Natural killer cell (primary cell): ENCODE data around the gene ABCC8. TPM values are rescaled to one million over a fixed set of nuclear protein-coding genes. Genes with fewer than 3 reads are reported as not detected.

Experiments used
- ATAC-seq, 3 donors: fragments of 150-1000 bp in 2 of 3; fragments of 200-7000 bp in 1 of 3; cut with Tn5 transposase; 1 replicate in 1 of 3; 2 replicates in 2 of 3; pipeline ENCODE4 v1.10.0; 2021; ENCODE audit warnings: mild to moderate bottlenecking in 2 of 3, moderate library complexity in 2 of 3
- DNase-seq, 2 donors: peaks; one replicate each; pipeline versions ENCODE4 v3.0.0 to v3.0.0-alpha.2; 2013 to 2021; ENCODE audit warnings: mixed read lengths in 1 of 2
- H3K27ac ChIP-seq: one replicate; pipeline ENCODE4 v1.5.1; 2013; ENCODE audit warnings: mild to moderate bottlenecking, low read length
- H3K27me3 ChIP-seq: one replicate; pipeline ENCODE4 v1.6.1; 2013; ENCODE audit warnings: low read length; ENCODE audit not compliant: control insufficient read depth, insufficient read depth
- H3K36me3 ChIP-seq: one replicate; pipeline ENCODE4 v1.6.1; 2013; ENCODE audit warnings: low read length; ENCODE audit not compliant: control insufficient read depth, insufficient read depth
- H3K4me1 ChIP-seq: one replicate; pipeline ENCODE4 v1.6.1; 2013; ENCODE audit warnings: low read length; ENCODE audit not compliant: control insufficient read depth, insufficient read depth
- H3K4me3 ChIP-seq: one replicate; pipeline ENCODE4 v1.5.1; 2013; ENCODE audit warnings: low read length
- H3K9me3 ChIP-seq: one replicate; pipeline ENCODE4 v1.6.1; 2013; ENCODE audit warnings: low read length; ENCODE audit not compliant: control insufficient read depth, insufficient read depth
- H3K27ac Mint-ChIP-seq, 2 donors: one replicate each; pipeline ENCODE4 v1.8.0; 2022; ENCODE audit warnings: mild to moderate bottlenecking in 2 of 2, mixed read lengths in 2 of 2, moderate library complexity in 1 of 2
- H3K27me3 Mint-ChIP-seq, 2 donors: one replicate each; pipeline ENCODE4 v1.8.0; 2022; ENCODE audit warnings: low read depth in 2 of 2, mixed read lengths in 2 of 2
- H3K36me3 Mint-ChIP-seq: one replicate; pipeline ENCODE4 v1.8.0; 2022; ENCODE audit warnings: mixed read lengths
- H3K4me1 Mint-ChIP-seq, 2 donors: one replicate each; pipeline ENCODE4 v1.8.0; 2022; ENCODE audit warnings: mixed read lengths in 2 of 2
- H3K4me3 Mint-ChIP-seq: one replicate; pipeline ENCODE4 v1.8.0; 2022; ENCODE audit warnings: mild to moderate bottlenecking, moderate library complexity, mixed read lengths
- H3K9me3 Mint-ChIP-seq, 2 donors: one replicate each; pipeline ENCODE4 v1.8.0; 2022; ENCODE audit warnings: mixed read lengths in 2 of 2
- CTCF ChIP-seq: fragments of 200-600 bp; IDR thresholded peaks from one replicate; pipeline ENCODE4 v1.8.0; 2022; ENCODE audit warnings: antibody characterized with exemption
- WGBS: methylation state at CpG from one replicate; pipeline ENCODE4 v1.1.7; 2013; ENCODE audit warnings: missing lambda C conversion rate; ENCODE audit not compliant: insufficient coverage; 5-methylcytosine and 5-hydroxymethylcytosine counted together
- intact Hi-C: fragments of 100-400 bp; cut with micrococcal nuclease; formaldehyde crosslinking; loops from one replicate; pipeline ENCODE4 v1.14.2; 2022
- total RNA-seq, 4 donors: library from RNA; stranded (reverse); fragments of 120-200 nt in 1 of 4; gene quantifications; one replicate each; pipeline versions ENCODE4 v1.2.3 to v1.2.4, GENCODE V29; 2013 to 2022

Gene ABCC8
- total RNA-seq, 3 donors from 2014 or later (not counting 1 experiment from before 2014, with no cell fraction given): not detected

GRCh38 chr11:17515443-17516176 lies 39.0 kb upstream of the ABCC8 start:
- H3K27me3 Mint-ChIP-seq: peaks cover 12 to 15% of the 10 kb centered on the region in 2 donors
- H3K36me3 ChIP-seq: no peaks in the 10 kb centered on the region
- H3K27ac Mint-ChIP-seq: no peak overlapping the region
- H3K4me3 Mint-ChIP-seq: no peak overlapping the region
- WGBS: 81% methylated on average over 4 of the region's 5 CpGs
- H3K27me3 ChIP-seq: no peaks in the 10 kb centered on the region
- H3K27ac ChIP-seq: no peak overlapping the region
- H3K4me1 ChIP-seq: no peaks in the 10 kb centered on the region
- DNase-seq (no peak), ATAC-seq (no peak)
- no peak for TF ChIP-seq CTCF
- H3K4me1 Mint-ChIP-seq: no peaks in the 10 kb centered on the region
- intact Hi-C loops: no loop called here
- H3K36me3 Mint-ChIP-seq: no peaks in the 10 kb centered on the region
- H3K4me3 ChIP-seq: no peak overlapping the region
- H3K9me3 Mint-ChIP-seq: no peaks in the 10 kb centered on the region
- no peaks in the 10 kb centered on the region for H3K9me3 ChIP-seq

GRCh38 chr11:17514476-17514875 lies 37.8 kb upstream of the ABCC8 start:
- H3K4me3 Mint-ChIP-seq: no peak overlapping the region
- WGBS: 86% methylated on average over 4 of the region's 4 CpGs
- no peaks in the 10 kb centered on the region for H3K36me3 Mint-ChIP-seq

GRCh38 chr11:17513853-17514252 lies 37.2 kb upstream of the ABCC8 start:
- no peak for DNase-seq
- no peaks in the 10 kb centered on the region for H3K9me3 ChIP-seq
- H3K27me3 Mint-ChIP-seq: peaks cover 12 to 15% of the 10 kb centered on the region in 2 donors

More at GRCh38 chr11:17514476-17514875, 37.8 kb upstream of the ABCC8 start:
- no peak for TF ChIP-seq CTCF
- H3K27me3 Mint-ChIP-seq: peaks cover 12 to 15% of the 10 kb centered on the region in 2 donors
- H3K9me3 ChIP-seq: no peaks in the 10 kb centered on the region
- no peak overlapping the region for H3K27ac Mint-ChIP-seq
- ATAC-seq (no peak), DNase-seq (no peak)
- H3K9me3 Mint-ChIP-seq: no peaks in the 10 kb centered on the region
- intact Hi-C loops: no loop called here
- H3K4me1 ChIP-seq: no peaks in the 10 kb centered on the region
- no peaks in the 10 kb centered on the region for H3K4me1 Mint-ChIP-seq
- no peaks in the 10 kb centered on the region for H3K27me3 ChIP-seq
- no peak overlapping the region for H3K27ac ChIP-seq
- no peak overlapping the region for H3K4me3 ChIP-seq
- no peaks in the 10 kb centered on the region for H3K36me3 ChIP-seq

More at GRCh38 chr11:17513853-17514252, 37.2 kb upstream of the ABCC8 start:
- Histone ChIP-seq H3K36me3 (no peaks in the 10 kb centered on the region), H3K4me3 (no peak overlapping the region), H3K4me1 (no peaks in the 10 kb centered on the region), H3K27ac (no peak overlapping the region), H3K27me3 (no peaks in the 10 kb centered on the region)
- no peaks in the 10 kb centered on the region for H3K9me3 Mint-ChIP-seq
- no peaks in the 10 kb centered on the region for H3K4me1 Mint-ChIP-seq
- TF ChIP-seq CTCF: no peak
- H3K36me3 Mint-ChIP-seq: no peaks in the 10 kb centered on the region
- no peak overlapping the region for H3K4me3 Mint-ChIP-seq
- ATAC-seq: no peak
- H3K27ac Mint-ChIP-seq: no peak overlapping the region
- 56% methylated on average over 1 of the region's 1 CpG for WGBS
- intact Hi-C loops: no loop called here
